CD1c-positive myeloid dendritic cell (primary cell): ENCODE data around the gene SYTL2.
"Not testable (repeated sequence)": the region's sequence is repeated elsewhere in the genome, so short reads cannot be mapped to it uniquely, and the experiment has no call there.

Experiments
- DNase-seq: peaks from one replicate; pipeline ENCODE4 v3.0.0-alpha.2; 2016; ENCODE audit errors: extremely low spot score

Gene SYTL2

DNA sequence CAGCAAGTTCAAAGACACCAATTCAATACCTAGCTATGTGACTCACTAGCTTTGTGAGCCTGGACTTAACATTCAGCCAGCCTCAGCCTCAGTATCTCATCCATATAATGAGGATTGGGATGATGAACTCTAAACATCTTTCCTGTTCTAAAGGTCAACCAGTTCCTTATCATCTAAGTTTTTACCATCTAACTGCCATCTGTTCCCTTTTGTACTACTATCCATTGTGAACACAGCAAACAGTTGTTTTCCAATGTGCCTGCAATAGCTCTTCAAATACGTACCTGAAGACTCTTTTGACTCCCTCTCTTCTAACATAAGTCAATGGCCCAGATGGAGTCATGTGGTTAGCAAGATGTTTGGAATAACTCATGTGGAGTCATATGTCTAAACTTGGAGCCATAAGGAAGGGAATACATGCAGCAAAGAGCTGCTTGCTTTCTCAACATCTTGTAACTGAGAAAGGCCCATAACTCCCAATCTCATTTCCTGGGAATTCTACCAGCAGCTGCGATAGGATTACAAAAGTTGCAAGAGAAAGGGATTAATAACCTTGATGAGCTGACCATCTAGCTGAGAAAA is 19.4 kb downstream of the SYTL2 start:
- no peak for DNase-seq

DNA sequence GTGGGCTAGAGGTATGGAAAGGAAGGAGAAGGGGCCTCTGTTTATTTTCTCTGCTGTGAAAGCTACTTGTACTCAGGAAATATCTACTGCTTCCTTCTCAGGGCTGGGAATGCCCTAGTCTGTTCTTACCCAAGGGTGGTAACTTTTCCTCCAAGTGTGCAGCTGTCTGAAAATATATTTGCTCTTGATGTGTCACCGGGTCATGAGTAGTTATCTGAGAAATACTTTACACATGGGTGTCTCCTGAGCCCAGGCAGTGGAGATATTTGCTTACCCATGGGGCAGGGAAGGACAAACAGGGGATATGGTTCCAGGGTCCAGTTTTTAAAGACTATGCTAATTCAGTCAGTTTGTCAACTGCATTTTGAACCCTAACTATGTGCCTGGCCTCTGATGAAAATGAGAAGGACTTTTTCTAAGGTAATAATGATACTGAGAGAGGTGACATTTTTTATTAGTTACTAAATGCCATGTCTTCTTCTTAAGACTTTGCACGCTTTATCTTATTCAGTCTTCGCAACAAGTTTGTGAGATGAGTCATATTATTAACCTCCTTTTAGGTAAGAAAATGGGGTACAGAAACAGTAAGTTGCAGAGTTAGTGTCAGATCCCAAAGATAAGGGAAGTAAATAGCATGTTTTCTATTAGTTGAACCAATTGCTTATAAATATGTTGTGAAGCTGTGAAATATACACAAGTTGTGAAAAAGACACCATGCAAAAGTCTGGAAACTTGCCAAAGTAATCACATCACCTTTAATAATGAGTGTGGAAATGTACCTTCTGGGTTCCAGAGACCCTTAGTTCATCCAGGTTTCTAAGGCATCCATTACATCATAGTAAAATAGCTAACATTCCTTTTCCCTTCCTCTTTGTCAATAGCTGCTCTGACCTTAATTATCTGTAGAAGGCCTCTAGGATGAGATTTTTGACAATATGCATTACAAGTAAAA is 22.9 kb downstream of the SYTL2 start:
- DNase-seq: no peak

DNA sequence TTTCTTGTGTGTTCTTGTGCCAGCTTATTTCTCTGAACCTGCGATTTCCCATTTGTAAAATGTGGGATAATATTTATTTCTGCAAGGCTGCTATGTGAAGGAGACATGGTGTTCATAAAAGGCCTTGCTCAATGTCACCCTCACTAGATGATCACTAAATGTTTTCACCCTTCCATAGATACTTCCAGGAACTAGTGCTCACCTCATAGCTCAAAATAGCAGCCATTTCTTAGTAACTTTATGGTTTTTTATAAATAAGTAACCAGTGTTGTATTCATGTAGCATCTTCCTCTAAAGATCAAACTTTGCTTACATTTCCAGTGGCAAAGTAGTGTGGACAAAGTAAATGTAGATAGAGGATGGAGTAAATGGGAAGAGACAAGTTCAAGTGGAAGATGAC is 23.8 kb downstream of the SYTL2 start:
- no peak for DNase-seq

DNA sequence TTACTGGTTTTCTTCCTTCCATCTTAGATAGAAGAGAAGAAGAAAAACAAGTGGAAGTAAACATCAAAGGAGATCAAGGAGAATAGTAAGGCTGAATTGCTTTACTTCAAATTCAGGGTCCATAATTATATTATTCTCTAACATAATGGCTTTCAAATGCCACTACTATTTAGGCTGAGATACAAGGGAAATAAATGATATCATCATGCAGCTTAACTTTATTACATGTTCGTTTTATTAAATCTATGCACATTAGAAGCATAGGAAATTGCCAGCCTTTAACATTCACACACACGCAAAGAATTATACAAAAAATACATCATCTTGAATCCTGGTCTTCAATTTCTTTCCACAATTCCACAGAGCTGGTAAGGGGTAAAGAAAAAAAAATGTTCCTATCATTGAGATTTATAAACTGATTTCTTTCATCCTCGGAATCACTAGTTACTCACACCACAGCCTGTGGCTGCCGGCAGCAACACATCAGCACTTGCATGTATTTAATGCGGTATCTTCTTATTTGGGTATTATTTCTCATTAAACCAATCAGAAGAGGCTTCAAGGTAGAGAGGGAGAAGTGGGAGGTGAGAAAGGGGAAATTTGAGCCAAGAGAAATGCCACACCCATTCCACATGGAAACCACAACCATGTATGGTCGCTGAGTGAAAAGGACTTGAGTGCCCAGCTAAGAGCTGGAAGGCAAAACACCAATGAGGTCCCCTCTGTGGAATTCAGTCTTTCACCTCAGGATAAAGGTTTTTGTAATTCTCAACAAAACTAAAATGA is 26.3 kb downstream of the SYTL2 start:
- DNase-seq: no peak

DNA sequence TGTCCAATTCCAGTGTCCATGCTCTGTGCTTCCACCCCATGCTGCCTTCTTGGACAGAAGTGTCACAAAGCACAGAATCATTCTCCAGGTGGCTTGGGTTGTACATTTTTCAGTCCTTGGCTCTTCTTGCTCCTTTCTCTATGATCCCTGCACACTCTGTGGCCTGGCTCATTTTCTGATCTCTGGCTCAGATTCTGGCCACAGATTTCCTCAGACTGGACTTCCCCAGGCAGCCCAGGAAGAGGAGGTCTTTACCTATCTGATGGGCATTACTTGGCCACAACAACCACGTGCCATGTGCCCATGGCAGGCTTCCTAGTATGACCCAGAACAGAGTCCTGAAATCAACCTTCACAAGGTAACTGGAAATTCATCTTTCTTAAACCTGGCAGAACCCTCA is 27.2 kb downstream of the SYTL2 start:
- DNase-seq: no peak

DNA sequence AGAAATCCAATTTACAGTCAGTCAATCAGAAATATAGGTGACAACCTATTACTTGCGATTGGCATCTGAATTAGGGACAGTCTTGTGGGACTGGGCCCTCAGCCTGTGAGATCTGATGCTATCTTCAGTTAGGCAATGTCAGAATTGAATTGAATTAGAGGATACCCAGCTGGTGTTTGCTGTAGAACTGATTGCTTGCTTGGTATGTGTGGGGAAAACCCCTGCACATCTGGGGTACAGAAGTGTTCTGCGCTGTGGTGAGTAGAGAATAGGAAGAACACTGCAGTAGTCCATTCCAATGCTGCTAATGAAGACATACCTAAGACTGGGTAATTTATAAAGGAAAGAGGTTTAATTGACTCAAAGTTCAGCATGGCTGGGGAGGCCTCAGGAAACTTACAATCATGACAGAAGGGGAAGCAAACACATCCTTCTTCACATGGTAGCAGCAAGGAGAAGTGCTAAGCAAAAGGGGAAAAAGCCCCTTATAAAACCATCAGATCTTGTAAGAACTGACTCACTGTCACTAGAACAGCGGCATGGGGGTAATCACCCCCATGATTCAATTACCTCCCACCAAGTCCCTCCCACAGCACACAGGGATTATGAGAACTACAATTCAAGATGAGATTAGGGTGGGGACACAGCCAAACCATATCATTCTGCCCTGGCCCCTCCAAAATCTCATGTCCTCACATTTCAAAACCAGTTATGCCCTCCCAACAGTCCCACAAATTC is 30.0 kb downstream of the SYTL2 start:
- not testable (repeated sequence) for DNase-seq

DNA sequence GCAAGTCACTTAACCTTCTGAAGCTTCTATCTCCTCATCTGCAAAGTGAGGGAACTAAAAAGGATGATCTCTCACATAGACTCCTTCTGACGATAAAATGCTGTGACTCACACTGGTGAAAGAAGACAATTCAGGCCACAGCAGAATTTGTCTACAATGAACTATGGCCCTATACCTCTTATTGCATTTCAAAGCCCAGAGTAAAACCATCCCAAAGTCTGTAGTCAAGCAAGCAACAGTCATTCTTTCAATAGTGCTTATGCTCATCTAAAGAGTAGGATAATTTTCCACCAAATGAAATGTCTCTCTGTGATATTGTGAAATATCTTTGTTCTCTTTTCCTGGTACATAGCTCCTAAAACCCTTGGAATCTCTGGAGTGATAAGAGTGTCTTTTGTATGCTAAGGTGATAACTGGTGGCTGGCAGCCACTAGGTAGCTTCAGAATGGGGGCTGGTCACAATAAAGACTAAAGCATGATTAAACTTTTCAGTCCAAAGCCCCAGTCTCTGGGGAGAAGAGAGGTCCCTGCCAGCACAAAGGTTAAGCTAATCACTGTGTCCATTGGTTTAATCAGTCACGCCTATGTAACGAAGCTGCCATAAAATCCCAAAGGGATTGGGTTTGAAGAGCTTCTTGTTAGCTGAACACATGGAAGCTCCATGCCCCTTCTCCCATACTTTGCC is 30.8 kb downstream of the SYTL2 start:
- DNase-seq: no peak

DNA sequence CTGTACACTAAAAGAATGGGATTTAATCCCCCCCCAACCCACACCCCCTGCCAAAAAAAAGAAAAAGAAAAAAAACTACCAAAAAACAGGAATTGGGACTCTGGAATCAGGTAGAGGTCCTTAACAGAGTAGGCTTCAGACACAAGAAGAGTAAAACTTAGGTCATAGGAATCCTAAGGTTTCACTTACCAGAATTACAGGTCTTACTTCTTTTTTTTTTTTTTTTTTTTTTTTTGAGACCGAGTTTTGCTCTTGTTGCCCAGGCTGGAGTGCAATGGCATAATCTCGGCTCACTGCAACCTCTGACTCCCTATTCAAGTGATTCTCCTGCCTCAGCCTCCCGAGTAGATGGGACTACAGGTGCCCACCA is 33.4 kb downstream of the SYTL2 start:
- not testable (repeated sequence) for DNase-seq

DNA sequence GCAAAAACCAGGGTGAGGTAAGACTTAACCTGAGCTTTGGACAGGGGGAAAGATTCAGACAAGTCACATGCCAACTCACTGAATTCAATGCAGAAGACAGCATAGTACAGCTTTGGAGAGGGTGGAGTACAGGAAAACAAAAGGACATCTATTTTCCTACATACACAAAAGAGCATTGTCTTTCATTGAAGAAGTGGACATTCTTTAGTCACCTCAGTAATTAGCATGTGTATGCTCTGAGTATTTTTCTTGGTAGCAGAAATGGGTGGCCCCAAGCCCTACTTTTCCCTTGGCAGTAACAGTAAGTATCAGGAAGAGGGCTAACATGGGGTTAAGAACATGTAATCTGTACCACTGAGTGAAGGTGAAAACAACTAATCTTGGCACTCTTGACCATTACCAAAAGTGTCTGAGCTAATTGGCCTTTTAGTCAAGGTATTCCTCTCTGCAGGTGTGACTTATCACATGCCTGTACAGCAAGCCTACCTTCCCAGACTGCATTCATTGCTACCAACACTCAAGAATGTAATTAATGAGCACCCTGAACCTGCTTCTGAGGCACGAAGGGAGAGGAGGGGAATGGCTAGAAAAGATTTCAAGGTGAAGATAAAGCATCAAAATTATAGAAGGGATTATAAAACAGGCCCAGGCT is 33.9 kb downstream of the SYTL2 start:
- DNase-seq: no peak

DNA sequence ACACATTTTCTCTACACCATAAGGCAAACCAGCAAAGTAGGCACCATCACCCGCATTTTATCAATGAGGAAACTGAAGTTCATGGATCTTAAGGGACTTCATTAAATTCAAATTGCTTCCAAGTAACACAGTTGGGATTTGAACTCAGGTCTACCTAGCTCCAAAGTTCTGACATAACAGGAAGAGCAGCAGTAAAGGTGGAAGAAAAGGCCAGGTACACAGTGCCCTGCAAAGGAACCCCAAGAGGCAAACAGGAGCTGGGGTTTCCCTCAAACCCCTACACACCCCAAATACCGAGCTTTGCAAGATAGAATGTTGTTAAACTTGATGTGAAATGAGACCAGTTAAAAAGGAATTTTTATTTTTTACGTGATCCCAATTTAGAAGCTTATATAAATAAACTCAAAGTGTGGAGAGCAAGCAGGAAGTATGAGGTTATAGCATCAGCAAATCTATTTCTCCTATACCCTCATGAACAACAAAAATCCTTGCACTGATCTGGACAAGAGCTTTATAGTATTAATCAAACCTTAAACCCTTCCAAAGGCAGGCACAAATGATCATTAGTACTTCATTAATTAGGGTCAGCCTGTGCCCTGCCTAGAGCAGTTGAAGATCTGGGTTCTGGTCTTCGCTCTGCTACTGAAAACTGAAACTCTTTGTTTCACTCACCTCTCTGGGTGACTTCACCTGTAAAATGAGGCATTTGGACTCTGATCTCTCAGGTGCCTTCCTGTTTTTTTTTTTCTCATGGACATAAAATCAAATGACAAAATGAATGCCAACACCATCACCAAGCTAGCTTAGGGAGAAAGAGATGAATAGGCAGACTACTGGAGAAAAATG is 36.5 kb downstream of the SYTL2 start:
- no peak for DNase-seq

DNA sequence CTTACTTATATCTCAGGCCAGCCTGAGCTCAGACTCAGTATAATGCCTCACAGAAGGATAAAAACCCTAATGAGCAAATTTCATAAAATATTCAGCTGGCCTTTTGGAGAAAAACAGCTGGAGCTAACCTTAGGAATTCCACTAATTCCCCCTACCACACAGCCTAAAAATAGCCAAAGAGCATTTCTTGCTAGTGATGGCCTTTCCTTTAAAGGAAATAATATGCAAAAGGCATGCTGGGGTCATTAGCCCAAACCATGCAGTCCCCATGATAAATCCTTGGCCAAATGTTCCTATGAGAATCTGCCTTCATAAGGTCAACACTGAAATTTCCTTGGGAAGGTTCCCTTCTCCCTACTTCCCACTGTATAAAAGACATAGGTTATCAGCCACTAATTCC is 38.2 kb downstream of the SYTL2 start:
- DNase-seq: no peak

DNA sequence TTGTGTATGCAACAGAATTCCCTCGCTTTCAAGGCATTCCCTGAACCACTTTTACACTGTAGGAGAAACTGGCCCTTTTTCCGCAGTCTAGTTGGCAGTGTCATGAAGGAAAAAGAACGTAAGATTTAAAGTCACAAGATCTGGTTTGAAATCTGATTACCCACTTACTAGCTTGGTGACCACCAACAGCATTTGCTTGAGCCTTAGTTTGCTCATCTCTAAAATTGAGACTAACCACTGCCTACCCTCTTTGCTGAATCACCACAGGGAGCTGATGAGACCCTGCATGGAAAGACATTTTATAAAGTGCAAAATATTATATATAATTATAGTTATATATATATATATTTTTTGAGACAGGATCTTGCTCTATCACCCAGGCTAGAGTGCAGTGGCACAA is 39.4 kb downstream of the SYTL2 start:
- no peak for DNase-seq

DNA sequence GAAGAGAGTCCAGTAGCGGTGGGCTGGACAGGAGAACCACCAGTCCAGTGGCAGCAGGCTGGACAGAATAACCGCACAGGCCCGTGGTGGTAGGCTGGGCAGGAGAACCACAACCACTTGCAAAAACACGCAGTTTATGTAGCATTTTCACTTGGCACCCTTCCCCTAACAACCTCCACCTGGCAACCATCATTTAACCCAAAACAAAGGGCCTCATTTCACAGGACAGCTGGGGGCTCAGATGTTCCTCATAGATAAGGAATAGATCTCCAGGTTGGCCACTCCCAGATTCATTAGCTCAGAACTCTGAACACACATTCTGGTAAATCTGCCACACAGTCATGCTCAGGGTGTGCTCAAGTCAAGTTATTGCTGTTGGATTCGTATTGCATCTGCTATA is 41.2 kb downstream of the SYTL2 start:
- no peak for DNase-seq

DNA sequence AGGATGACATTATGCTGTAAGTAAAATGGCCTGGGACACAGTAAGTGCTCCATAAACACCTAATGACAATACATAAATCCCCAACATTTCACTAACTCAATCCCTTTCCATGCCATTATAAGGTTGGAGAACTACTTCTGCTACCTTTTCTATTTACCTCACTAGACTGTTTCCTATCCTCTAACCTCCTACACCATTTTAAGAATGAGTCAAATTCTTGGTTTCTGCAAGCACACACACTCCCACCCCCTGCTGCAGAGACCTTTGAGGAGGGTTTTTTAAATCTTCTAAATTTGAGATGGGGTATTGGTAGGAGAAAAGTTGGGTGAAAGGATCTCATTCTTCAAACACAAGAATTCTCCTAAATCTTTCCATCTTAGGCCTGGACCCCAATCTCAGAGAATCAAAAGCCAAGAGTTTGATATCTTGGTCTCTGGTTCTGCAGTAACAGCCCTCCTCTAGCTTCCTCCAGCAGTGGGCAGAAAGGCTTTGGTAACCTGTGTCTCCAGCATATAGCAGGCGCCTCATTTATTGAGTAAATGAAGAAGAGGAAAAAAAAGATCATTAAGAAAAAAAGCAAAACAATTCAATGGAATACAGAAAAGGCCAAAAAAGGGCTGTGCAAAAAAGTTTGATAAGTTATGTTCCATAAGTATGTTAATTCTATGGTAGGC is 42.3 kb downstream of the SYTL2 start:
- DNase-seq: no peak

DNA sequence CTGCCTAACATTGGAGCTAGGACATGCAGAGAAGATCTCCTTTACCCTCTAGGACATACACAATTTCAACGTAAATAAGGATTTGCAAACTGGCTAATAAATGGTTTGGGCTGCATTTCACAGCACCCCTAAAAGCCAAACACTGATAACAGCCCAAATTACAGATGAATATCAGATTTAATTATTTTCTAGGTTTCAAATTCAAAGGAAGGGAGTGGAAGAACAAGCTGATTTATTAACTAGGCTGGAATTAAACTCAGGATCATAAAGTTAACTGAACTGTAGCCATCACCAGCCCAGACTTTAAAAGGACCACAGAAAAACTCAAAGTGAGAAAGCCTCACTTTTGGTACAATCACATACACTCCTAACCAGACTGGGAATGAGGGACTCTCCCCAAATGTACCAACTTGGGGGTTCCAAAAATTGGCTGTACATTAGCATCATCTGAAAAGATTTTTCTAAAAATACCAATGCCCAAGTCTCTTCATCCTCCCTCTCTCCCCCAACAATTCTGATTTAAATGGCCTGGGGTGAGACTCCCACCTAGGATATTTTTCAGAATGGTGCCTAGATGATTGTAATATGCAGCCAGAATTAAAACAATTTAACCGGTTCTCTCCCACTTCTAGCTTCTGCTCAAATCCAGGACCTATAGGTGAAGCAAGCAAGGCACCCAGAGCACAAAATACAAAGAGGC is 43.5 kb downstream of the SYTL2 start:
- no peak for DNase-seq

DNA sequence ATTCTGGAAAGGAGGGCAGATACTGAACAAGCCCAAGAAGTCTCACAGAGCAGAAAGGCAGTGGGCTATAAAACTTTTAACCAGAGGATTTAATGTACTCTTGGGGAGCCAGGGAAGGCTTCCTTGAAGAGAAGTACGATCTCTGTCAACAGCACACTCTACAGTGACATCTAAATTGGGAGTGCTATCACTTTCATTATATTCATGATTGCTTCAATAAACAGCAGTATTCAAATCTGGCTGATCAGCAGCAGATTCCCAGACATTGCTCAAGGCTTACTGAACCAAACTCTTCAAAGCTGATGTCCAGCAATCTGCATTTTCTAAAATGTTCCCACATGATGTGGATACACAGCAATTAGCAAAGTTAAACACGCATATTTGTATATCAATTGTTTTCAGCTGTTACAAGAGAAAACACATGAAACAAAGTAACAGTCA is 44.2 kb downstream of the SYTL2 start:
- DNase-seq: no peak

DNA sequence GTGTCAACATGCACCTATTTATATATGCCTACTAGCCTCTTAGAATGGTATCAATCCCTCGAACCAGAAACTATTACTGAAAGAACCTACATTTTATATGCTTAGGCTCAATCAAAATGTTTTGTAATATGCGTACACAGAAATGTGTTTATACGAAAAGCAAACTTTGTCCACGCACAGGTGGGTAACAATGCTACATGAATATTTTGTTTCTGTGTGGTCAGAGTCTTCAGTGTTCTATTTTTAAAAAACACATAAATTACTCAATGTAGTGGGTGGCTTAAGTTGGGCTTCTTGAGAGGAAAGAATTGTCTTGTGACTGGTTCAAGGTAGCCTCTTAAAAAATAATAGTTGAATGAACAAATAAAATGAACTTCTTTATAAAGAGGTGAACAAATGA is 46.1 kb downstream of the SYTL2 start:
- DNase-seq: no peak

DNA sequence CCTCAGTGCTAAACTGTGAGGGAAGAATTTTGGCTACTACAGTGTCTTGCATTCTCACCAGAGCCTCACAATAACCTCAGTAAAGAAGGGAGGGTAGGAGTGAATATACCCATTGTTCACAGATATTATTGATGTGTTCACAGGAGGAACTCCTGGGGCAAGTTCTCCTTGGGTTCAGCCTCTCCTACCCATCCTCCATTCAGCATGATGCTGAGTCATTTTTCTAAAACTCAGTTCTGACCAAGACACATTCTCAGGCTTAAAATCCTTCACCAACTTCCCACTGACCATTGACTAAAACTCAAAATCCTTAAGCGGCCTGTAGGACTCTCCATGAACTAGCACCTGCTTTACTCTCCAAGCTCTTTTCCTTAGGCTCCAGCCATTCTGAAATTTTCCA is 48.7 kb downstream of the SYTL2 start:
- no peak for DNase-seq

DNA sequence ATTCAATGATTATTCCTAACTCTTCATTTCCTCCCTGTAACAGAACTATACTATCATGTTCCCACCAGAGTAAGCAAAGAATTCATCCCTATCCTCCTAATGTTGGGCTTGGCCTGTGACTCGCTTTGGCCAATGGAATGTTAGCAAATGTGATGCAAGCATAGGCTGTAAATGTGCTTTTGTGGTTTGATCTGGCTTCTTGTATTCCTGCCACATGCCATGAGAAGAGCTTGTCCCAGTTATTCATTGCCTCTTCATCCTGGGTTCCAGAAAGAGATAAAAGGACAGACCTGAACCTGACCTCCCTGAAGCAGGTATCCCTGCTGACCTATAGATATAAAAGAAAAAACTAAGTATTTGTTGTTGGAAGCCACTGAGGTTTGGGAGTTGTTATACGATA is 51.0 kb downstream of the SYTL2 start:
- no peak for DNase-seq
